Activated T-cell treated with anti-CD3 and anti-CD28 coated beads, Interleukin-2, amount 50 U/mL, for 48 hours (primary cell): ENCODE measurements around the gene GTPBP1.

Source experiments
- DNase-seq, 2 experiments: peaks; one replicate each; pipeline ENCODE4 v3.0.0-alpha.2; 2020

The GTPBP1 gene

GRCh38 chr22:38727530-38728451 is 22.0 kb downstream of the GTPBP1 start:
- DNase-seq = no peak

GRCh38 chr22:38728871-38729796 is 23.4 kb downstream of the GTPBP1 start:
- no peak for DNase-seq

- no peak for DNase-seq
Measured at GRCh38 chr22:38729946-38730345, 24.2 kb downstream of the GTPBP1 start.

DNA sequence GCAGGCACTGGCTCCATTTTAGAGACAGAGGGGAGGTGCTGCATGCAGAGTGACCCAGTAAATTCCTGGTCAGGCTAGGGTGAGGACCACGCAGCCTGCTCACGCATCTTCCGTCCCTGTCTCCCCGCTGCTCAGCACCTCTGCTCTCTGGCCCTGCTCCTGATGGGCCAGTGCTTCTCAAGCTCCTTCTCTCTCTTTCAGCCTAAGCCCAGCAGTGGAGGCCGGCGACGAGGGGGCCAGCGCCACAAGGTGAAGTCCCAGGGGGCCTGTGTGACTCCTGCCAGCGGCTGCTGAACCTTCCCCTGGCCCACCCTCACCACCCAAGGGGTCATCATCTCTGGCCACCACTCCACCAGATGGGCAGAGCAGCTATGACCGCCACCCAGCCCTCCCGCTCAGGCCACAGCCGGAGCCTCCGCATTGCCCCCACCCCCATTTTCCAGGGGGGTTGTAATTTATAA is 24.7 kb downstream of the GTPBP1 start:
- DNase-seq = no peak

DNA sequence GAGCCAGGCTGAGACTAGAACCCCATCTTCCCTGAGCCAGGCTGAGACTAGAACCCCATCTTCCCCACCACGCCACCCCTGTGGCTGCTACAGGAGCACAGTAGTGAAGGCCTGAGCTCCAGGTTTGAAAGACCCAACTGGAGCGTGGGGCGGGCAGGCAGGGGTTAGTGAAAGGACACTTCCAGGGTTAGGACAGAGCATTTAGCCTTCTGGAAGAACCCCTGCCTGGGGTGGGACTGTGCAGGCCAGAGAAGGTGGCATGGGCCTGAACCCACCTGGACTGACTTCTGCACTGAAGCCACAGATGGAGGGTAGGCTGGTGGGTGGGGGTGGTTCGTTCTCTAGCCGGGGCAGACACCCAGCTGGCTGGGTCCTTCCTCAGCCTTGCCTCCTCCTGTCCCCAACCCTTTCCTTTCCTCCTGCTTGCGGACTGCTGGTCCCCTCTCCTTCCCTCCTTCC is 26.0 kb downstream of the GTPBP1 start:
- peak in 1 of 2 experiments; percentile 28 for DNase-seq

GRCh38 chr22:38732251-38732815 is 26.6 kb downstream of the GTPBP1 start:
- DNase-seq = peak in 1 of 2 experiments; percentile 30

GRCh38 chr22:38733329-38733723 is 27.6 kb downstream of the GTPBP1 start:
- DNase-seq = peak; percentile 73 to 74

DNA sequence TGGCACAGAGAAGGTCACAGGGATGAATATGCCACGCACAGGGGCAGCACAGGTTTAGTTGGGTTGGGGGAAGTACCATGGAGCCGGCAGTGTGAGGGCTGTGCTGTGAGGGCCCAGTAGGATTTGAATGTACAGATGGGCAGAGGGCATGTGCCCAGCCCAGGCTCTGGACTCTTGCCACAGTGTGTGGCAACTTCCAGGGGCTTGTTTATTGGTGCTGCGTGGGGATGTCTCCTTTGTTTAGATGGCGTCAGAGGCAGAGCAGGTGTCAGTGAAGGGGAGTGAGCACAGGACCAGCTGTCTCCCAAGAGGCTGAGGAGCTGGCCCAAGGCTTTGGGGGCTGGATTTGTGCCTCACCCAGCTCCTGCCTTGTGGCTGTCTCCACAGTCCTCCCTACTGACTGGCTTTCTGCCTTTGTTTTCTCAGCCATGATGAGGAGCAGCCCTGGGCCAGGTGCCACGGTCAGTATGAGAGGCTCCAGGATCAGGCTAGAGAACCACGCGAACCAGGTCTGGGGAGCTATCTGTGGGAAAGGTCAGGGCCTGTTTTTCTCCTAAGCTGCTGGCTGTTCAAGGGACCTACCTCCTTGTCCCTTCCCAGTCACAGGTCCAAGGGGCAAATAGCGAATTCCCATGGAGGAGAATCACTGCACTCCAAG is 28.1 kb downstream of the GTPBP1 start:
- peak in 1 of 2 experiments; percentile 31 for DNase-seq

GRCh38 chr22:38734421-38735100 is 28.8 kb downstream of the GTPBP1 start:
- DNase-seq = no peak

DNA sequence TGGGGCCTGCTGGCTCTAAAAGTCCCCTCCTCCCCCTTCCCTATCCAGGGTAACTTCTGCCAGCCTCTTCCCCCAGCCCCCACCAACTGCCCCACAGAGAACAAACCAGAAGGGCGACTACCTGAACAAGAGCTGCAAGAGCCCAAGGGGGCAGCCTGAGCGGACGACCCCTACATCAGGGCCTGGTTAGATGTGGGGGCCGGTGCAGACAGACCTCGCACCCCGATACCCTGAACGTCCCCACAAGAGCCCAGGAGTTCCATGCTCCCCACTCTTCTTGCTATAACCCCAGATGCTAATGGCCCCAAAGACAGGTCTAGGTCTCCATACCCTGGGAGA is 29.4 kb downstream of the GTPBP1 start:
- DNase-seq = no peak

GRCh38 chr22:38735465-38736256 is 29.9 kb downstream of the GTPBP1 start:
- peak in 1 of 2 experiments; percentile 39 for DNase-seq

GRCh38 chr22:38736257-38736570 is 30.5 kb downstream of the GTPBP1 start:
- peak in 1 of 2 experiments; percentile 34 for DNase-seq

DNA sequence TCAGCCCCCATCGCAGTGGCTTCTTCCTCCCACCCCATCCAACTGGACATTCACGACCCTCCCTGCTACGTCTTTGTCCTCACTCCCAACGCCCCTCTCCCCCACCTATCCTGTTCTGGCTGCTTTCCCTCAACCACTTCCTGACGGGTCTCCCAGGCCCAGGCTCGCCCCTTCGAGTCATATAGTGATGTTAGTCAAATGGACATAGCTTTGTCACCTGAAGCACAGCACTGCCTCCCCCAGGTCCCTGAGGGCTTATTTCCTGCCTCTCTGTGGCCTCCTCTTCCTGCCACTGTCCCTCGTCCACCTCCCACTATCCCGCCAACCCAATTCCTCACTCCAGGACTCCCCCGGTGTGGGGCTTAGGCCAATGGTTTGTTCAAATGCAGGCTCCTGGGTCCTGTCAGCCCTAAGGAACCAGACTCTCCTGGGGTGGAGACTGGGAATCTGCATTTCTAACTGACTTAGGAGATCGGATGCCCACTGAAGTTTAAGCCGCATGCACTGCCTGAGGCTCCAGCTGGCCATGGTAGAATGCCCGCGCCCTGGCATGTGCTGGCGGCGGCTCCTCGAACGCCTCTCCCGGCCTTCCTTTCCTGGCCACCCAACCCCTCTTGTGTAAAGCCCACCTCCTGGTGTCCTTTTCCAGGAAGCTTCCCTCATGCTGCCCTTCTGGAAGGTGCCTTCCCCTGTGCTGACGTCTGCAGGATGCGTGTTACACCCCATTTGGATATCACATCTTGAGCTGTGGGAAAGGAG is 31.7 kb downstream of the GTPBP1 start:
- peak in 1 of 2 experiments; percentile 27 for DNase-seq

- DNase-seq = no peak
Measured at GRCh38 chr22:38738475-38739070, 32.8 kb downstream of the GTPBP1 start.

GRCh38 chr22:38739300-38740055 is 33.7 kb downstream of the GTPBP1 start:
- DNase-seq = no peak

- DNase-seq = no peak
Measured at GRCh38 chr22:38740116-38740723, 34.5 kb downstream of the GTPBP1 start.

- DNase-seq = no peak
Measured at GRCh38 chr22:38740754-38741153, 35.0 kb downstream of the GTPBP1 start.

- no peak for DNase-seq
Measured at GRCh38 chr22:38741166-38741565, 35.4 kb downstream of the GTPBP1 start.

DNA sequence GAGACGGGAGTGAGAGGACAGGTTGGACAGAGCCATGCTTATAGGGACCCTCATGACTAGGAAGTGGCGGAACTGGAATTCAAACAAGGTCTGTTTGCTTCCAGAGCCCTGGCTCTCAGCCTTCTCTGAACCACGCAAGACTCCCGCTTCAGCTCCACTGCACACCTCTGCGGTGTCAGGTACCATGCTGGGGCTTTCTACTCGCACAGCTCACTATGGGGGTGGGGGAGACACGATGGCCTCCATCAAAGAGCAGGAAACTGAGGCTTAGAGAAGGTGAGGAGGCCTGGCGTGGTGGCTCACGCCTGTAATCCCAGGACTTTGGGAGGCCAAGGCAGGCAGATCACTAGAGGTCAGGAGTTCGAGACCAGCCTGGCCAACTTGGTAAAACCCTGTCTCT is 35.8 kb downstream of the GTPBP1 start:
- no peak for DNase-seq
